Heart right ventricle (tissue), 16 donors: ENCODE data around the gene HJV. TPM values are rescaled to one million over a fixed set of nuclear protein-coding genes. Genes with fewer than 3 reads are reported as not detected.
A peak's percentile ranks its signal among the peaks of the same experiment; 100 is the strongest.

ENCODE experiments used
- ATAC-seq, 8 donors: fragments of 200-7000 bp; cut with Tn5 transposase; one replicate each; pipeline ENCODE4 v1.9.1; 2020; ENCODE audit warnings: mild to moderate bottlenecking in 8 of 8, moderate library complexity in 8 of 8, moderate number of reproducible peaks in 1 of 8
- DNase-seq, 2 donors: peaks; one replicate each; pipeline ENCODE4 v3.0.0-alpha.2; 2020
- H3K27ac ChIP-seq, 10 donors: fragments of 200-600 bp; sonication (generic) in 2 of 10; one replicate each; pipeline versions ENCODE4 v1.5.0 to v1.8.0; 2020 to 2022; ENCODE audit warnings: mild to moderate bottlenecking in 3 of 10
- H3K27me3 ChIP-seq, 7 donors: fragments of 200-600 bp; one replicate each; pipeline ENCODE4 v1.8.0; 2021 to 2022; ENCODE audit warnings: mild to moderate bottlenecking in 2 of 7
- H3K36me3 ChIP-seq, 9 donors: fragments of 200-600 bp; sonication (generic) in 1 of 9; one replicate each; pipeline versions ENCODE4 v1.5.0 to v1.8.0; 2020 to 2022; ENCODE audit warnings: mild to moderate bottlenecking in 2 of 9
- H3K4me1 ChIP-seq, 9 donors: fragments of 200-600 bp; sonication (generic) in 1 of 9; one replicate each; pipeline versions ENCODE4 v1.5.0 to v1.8.0; 2020 to 2022; ENCODE audit warnings: mild to moderate bottlenecking in 4 of 9
- H3K4me3 ChIP-seq, 10 donors: fragments of 200-600 bp; sonication (generic) in 2 of 10; one replicate each; pipeline versions ENCODE4 v1.5.0 to v1.8.0; 2020 to 2022; ENCODE audit warnings: mild to moderate bottlenecking in 7 of 10, moderate library complexity in 2 of 10
- H3K9me3 ChIP-seq, 11 donors: fragments of 200-600 bp in 10 of 11; sonication (generic) in 2 of 11; one replicate each; pipeline versions ENCODE4 v1.5.0 to v1.8.0; 2013 to 2022; ENCODE audit warnings: mild to moderate bottlenecking in 2 of 11, control low read depth in 1 of 11, moderate library complexity in 1 of 11
- WGBS, 2 donors: extraction: QIAGEN DNeasy Blood & Tissue Kit; methylation state at CpG; one replicate each; pipeline ENCODE4 v1.1.7; 2013; ENCODE audit warnings: inconsistent platforms in 1 of 2; 5-methylcytosine and 5-hydroxymethylcytosine counted together
- intact Hi-C, 10 donors: fragments of 100-400 bp; cut with DNase I; formaldehyde crosslinking; loops; one replicate each; pipeline versions ENCODE4 v1.11.1 to v1.14.2; 2022
- polyA plus RNA-seq, 2 donors: library from polyadenylated mRNA; stranded (reverse); fragments of 200-250 nt; gene quantifications; one replicate each; pipeline ENCODE4 v1.2.3, GENCODE V29; 2013
- total RNA-seq, 10 donors: library from RNA; stranded (reverse); fragmentation: NEBNext Ultra II Directional in 3 of 10; extraction: Animal tissue kit (Norgen Biotek cat#: 25700) in 3 of 10; gene quantifications; one replicate each; pipeline versions ENCODE4 v1.2.1 to v1.2.4, GENCODE V29; 2021 to 2023
- TF ChIP-seq, protein P1 (sequence below), 9 donors: fragments of 200-600 bp; sonication (generic) in 2 of 9; IDR thresholded peaks; one replicate each; pipeline versions ENCODE4 v1.5.0 to v1.8.0; 2021 to 2022; ENCODE audit warnings: antibody characterized with exemption in 9 of 9, mild to moderate bottlenecking in 5 of 9, moderate library complexity in 1 of 9
- donor health status: Arrhythmogenic right ventricular cardiomyopathy.
- donor health status: ischemic (EF 13 %, LVEDD 7.1; RV severe dilation, severe dysfunction).
- donor health status: healthy with polysubstance abuse.
- donor health status: DM: no; HTN: yes; CAD: no.
- donor health status: DM: no; HTN: no; CAD: no.
- donor health status: ischemic (EF 25% LVEDD 6.9; RV normal size, moderate dysfunction).
- donor health status: ischemic (EF 25% LVEDD 5.7; RV mildly dilated, moderate dysfunction).
- donor health status: healthy.
- donor health status: DM: yes; HTN: yes; CAD: no.
- donor health status: Ischemic cardiomyopathy.
- donor health status: ischemic (EF 35%, LVEDD 5.7; RV mildly dilated, moderate dysfunction).
- donor health status: nonischemic (EF 11% LVEDD 7.7; RV severe dilation, severe dysfunction).
- donor health status: DM: yes; HTN: yes; CAD: no.
- donor health status: PGD.
- donor health status: ischemic (EF 29% LVEDD 5.4; RV normal size, mild dysfunction).
- donor health status: nonischemic (EF 23%, LVEDD 6.1; RV moderate dilation, normal function).

Gene HJV
- total and polyA plus RNA-seq, 12 donors: 0.52 to 115 (median 68.2) TPM

DNA sequence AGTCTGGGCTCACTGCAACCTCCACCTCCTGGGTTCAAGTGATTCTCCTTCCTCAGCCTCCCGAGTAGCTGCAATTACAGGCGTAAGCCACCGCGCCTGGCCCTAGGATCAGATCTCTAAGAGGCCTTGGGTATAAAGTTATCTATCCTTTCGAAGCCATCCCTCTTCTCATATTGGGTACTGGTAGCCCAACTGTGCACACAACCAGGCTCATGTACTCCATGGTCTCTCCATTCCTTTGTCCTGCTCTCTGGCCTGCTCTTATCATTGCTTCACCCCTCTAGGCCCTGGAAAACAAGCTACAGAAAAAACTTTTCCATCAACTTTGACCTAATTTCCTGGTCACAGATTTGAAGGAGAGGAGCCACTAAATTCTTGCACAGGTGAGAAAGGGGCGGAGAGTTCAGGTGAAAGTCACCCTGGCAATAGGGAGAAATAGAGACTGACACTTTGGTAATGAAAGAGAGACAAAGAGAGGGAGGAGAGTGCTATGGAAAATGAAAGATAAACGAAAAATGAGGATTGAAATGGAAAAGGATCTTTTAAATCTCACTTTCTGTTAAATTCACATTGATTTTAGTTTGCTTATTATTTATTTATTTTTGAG is 31.2 kb downstream of the HJV start:
- H3K4me1 ChIP-seq: peaks cover 4 to 81% (median 43%) of the 10 kb centered on the region in 9 donors
- no peaks in the 10 kb centered on the region for H3K9me3 ChIP-seq
- DNase-seq: peak in 1 of 2 donors; percentile 31
- TF ChIP-seq, protein P1, sequence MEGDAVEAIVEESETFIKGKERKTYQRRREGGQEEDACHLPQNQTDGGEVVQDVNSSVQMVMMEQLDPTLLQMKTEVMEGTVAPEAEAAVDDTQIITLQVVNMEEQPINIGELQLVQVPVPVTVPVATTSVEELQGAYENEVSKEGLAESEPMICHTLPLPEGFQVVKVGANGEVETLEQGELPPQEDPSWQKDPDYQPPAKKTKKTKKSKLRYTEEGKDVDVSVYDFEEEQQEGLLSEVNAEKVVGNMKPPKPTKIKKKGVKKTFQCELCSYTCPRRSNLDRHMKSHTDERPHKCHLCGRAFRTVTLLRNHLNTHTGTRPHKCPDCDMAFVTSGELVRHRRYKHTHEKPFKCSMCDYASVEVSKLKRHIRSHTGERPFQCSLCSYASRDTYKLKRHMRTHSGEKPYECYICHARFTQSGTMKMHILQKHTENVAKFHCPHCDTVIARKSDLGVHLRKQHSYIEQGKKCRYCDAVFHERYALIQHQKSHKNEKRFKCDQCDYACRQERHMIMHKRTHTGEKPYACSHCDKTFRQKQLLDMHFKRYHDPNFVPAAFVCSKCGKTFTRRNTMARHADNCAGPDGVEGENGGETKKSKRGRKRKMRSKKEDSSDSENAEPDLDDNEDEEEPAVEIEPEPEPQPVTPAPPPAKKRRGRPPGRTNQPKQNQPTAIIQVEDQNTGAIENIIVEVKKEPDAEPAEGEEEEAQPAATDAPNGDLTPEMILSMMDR (IDR thresholded peaks at IDR 0.05): no peak
- 73 to 82% methylated on average over 7 of the region's 7 CpGs for WGBS, 2 donors
- ATAC-seq: peak in 5 of 8 donors; percentile 2 to 50 (median 15)
- H3K27ac ChIP-seq: peak overlapping the region; percentile 0 to 98 (median 97)
- intact Hi-C loops: no loop called here
- H3K36me3 ChIP-seq: peaks cover 8 to 34% (median 33%) of the 10 kb centered on the region in 9 donors
- peak overlapping the region in 1 of 10 donors; percentile 11 for H3K4me3 ChIP-seq
- H3K27me3 ChIP-seq: no peaks in the 10 kb centered on the region

DNA sequence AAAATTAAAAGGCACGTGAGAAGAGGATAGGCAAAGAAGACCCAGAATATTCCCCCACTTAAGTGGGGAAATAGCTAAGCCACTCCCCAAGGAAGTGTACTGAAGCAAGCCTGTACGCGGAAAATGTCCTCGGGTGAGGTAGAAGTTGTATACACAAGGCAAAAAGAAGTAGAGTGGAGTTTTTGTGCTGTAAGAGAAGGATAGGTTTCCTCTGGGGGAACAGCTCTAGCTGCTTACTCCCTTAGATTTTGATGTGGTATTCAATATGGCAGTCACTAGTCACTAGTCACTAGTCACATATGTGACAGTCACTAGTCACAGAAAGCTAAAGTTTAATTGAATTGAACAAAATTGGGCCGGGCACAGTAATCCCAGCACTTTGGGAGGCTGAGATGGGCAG is 32.8 kb downstream of the HJV start:
- intact Hi-C loops: no loop called here
- peak overlapping the region in 8 of 10 donors; percentile 8 to 97 (median 95) for H3K27ac ChIP-seq
- peaks cover 5 to 18% (median 17%) of the 10 kb centered on the region in 9 donors for H3K36me3 ChIP-seq
- no peaks in the 10 kb centered on the region for H3K9me3 ChIP-seq
- DNase-seq (no peak), ATAC-seq (no peak)
- no peak overlapping the region for H3K4me3 ChIP-seq
- H3K4me1 ChIP-seq: peaks cover 20 to 93% (median 59%) of the 10 kb centered on the region in 9 donors
- WGBS, 2 donors: 62% methylated on average over 5 of the region's 5 CpGs
- no peaks in the 10 kb centered on the region for H3K27me3 ChIP-seq
- TF ChIP-seq, protein P1 (IDR thresholded peaks at IDR 0.05): no peak

DNA sequence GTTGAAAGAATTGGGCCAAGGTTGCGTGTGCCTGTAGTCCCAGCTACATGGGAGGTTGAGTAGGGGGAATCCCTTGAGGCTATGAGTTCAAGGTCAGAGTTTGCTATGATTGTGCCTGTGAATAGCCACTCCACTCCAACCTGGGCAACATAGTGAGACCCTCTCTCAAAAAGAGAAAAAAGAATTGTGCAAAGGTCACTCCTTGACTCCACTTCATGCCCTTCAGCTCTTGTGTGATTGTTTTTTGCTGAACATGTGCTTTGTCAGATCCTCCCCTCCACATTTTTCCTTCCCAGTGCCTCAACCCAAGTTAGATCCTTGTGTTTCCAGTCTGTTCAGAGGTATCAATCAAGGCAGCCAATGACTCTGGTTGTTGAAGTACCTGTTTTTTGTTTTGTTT is 33.6 kb downstream of the HJV start:
- no peak overlapping the region for H3K4me3 ChIP-seq
- DNase-seq (no peak), ATAC-seq (no peak)
- intact Hi-C loops: no loop called here
- H3K36me3 ChIP-seq: peaks cover 0 to 10% (median 9%) of the 10 kb centered on the region in 9 donors
- no peaks in the 10 kb centered on the region for H3K27me3 ChIP-seq
- H3K9me3 ChIP-seq: no peaks in the 10 kb centered on the region
- 94 to 100% methylated on average over 1 of the region's 1 CpG for WGBS, 2 donors
- H3K4me1 ChIP-seq: peaks cover 23 to 93% (median 62%) of the 10 kb centered on the region in 9 donors
- H3K27ac ChIP-seq: peak overlapping the region in 9 of 10 donors; percentile 8 to 97 (median 95)
- TF ChIP-seq, protein P1 (IDR thresholded peaks at IDR 0.05): no peak

DNA sequence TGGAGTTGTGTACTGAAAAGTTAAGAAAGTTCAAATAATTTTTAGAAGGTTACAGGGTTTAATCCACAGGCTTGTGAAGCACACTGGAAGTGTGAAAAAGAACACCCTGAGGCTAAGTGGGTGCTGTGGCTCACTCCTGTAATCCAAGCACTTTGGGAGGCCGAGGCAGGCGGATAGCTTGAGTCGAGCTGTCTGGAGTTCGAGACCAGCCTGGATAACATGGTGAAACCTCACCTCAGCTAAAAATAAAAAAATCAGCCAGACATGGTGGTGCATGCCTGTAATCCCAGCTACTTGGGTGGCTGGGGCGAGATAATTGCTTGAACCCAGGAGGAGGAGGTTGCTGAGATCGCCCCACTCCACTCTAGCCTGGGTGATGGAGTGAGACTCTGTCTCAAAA is 35.0 kb downstream of the HJV start:
- ATAC-seq: no peak
- WGBS, 2 donors: 76 to 83% methylated on average over 6 of the region's 6 CpGs
- Histone ChIP-seq H3K36me3 (no peaks in the 10 kb centered on the region), H3K27me3 (no peaks in the 10 kb centered on the region), H3K9me3 (no peaks in the 10 kb centered on the region), H3K4me1 (peaks cover 33 to 94% (median 64%) of the 10 kb centered on the region in 9 donors), H3K4me3 (no peak overlapping the region), H3K27ac (peak overlapping the region; percentile 92 to 97 (median 95))
- TF ChIP-seq, protein P1 (IDR thresholded peaks at IDR 0.05): no peak
- DNase-seq: no peak
- intact Hi-C loops: no loop called here
